ENCODE measurements around the gene SPN.

- TF ChIP-seq CTCF (IDR thresholded peaks at IDR 0.05) (no peak), POLR2A (IDR thresholded peaks at IDR 0.05) (no peak), POLR2AphosphoS5 (IDR thresholded peaks at IDR 0.05) (no peak)
Measured at GRCh38 chr16:29696881-29697331, 33.9 kb downstream of the SPN start.
